GM19238 (cell line): ENCODE data around the gene EEF1AKMT2.
A peak's percentile ranks its signal among the peaks of the same experiment; 100 is the strongest.
"Not testable (repeated sequence)": the region's sequence is repeated elsewhere in the genome, so short reads cannot be mapped to it uniquely, and the experiment has no call there.

Experiments
- DNase-seq: peaks from one replicate; pipeline ENCODE4 v3.0.0; 2011; ENCODE audit warnings: low spot score; ENCODE audit not compliant: insufficient read length

EEF1AKMT2 gene

DNA sequence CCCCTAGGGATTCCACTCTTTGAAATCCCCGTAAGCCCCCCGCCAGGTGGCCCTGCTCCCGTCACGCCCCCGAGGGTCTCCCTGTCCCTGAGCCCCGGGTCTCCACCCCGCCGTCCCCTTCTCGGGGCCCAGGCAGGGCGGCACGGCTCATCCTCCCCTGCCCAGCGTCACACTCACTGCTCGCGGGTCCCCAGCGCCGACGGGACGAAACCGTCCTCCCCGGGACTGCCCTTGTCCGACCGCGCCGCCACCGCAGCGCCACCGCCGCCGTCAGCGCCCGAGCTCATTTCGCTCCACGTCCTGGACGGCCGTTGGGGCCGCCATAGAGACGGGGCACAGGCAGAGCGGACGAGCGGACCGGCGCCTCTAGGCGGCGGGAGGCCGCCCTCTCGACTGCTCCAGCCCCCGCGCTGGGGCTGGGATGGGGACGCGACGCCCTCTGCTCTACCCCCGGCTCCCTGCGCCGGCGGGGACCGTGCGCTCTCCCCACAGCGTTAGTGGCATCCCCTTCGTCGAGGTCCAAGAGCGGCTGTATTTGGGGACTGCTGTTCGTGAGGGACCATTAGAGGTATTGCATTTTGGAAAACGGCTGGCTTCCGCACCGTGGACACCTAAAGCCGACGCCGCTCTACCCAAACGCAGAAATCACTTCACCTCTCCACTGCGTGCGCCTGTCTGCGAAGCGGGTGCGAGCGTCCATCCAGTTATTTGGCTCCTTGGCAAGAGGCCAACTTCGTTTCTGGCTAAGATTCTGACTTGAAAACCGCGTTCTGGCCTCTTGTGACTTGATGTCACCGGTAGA, at the start of gene EEF1AKMT2:
Gene EEF1AKMT2 (minus strand): TSS at position 341 of the 802 bp plus-strand sequence. CDS start 54 bp downstream, at position 287.
- peak; percentile 84 for DNase-seq

DNA sequence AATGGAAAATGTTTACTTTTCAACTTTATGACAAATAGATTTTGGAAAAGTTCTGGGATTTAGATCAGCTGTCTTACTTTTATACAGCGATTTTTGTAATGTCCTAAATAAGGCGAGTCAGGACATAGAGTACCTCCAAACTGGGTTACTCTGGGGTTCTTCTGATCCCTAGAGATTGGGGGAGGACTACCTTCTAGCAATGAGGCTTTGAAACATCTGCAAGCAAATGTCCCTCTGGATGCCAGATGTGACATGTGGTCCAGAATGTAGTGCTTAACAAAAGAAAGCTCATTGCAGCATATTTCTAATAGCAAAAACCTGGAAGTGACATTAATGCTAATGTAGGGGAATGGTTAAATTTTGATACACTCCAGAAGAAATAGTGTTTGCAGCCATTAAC, 46.0 kb upstream of the EEF1AKMT2 start:
- DNase-seq = no peak

- DNase-seq = no peak
Observed at GRCh38 chr10:124831116-124831515, 39.4 kb upstream of the EEF1AKMT2 start.

DNA sequence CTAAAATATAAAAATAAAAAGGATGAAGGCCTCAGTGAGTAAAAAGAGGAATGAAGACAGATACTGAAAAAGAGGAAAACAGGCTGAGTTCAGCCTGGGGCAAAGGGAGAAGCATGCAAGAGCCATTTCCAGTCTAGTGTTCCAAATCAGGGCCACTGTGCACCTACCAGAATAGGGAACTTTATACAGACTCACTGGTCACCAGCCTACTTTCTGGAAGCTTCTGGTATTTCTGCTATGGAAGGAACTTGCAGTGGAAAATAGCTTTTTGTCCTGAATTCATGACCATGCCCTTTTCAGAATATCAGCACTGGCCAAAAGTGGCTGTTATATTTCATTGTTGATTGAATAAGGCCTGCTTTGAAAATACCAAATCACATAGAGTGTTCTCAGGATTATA, 38.8 kb upstream of the EEF1AKMT2 start:
- DNase-seq = no peak

- DNase-seq = no peak
Observed at GRCh38 chr10:124829447-124830115, 37.9 kb upstream of the EEF1AKMT2 start.

- no peak for DNase-seq
Observed at GRCh38 chr10:124827474-124827873, 35.8 kb upstream of the EEF1AKMT2 start.

DNA sequence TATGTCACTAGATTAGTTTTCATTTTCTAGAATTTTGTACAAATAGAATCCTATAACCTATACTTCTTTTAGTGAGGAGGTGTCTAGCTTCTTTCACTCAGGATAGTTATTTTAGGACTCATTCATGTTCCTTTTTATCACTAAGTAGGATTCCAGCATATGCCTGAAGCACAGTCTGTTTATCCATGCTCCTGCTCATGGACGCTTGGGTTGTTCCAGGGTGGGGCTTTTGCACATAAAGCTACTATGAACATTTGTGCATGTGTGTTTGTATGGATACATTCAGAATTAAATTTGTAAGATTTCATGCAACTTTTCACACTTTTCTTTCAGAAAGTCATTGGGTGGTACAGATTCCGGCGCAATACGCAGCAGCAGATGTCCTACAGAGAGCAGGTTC, 34.6 kb upstream of the EEF1AKMT2 start:
- no peak for DNase-seq

DNA sequence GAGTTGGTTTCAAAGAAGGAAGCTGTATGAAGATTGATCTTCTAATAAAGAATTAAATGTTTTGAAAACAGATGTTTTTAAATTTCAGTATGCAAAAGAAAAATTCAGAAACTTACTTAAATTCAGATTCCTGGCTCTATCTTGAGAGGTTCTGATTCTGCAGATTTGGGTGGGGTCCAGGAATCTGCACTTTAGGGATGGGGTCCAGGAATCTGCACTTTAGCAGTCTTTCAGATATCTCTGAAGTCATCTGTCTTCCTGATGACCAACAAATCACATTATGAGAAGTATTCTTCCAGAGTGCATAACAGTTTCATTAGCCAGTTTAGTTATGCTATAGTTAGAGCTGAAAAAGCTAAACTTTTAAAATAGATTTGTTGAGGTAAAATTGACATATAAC, 34.0 kb upstream of the EEF1AKMT2 start:
- DNase-seq = no peak

DNA sequence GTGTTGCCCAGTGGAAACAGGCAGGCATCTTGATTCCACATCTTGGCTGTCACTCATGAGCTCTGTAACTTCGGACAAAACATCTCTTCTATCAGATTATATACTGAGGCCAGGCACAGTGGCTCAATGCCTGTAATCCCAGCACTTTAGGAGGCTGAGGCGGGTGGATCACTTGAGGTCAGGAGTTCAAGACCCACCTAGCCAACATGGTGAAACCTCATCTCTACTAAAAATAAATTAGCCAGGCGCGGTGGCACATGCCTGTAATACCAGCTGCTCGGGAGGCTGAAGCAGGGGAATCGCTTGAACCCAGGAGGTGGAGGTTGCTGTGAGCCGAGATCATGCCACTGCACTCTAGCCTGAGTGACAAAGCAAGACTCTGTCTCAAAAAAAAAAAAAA, 33.2 kb upstream of the EEF1AKMT2 start:
- DNase-seq = not testable (repeated sequence)

GRCh38 chr10:124824507-124824906, 32.8 kb upstream of the EEF1AKMT2 start:
- no peak for DNase-seq

DNA sequence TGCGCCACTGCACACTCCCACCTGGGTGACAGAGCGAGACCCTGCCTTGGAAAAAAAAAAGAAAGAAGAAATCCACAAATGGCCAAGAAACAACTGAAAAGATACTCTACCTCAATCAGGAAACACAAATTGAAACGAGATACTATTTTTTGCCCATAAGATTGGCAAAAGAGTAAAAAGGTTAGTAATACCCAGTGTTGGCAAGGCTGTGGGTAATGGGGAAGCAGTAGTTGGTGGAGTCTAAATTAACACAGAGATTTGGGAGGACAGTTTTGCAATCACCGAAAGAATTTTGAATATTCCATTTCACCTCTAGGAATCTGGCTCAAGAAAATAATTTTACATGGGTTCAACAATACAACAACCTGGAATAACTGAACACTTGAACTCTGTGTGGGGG, 29.8 kb upstream of the EEF1AKMT2 start:
- DNase-seq = no peak

- no peak for DNase-seq
Observed at GRCh38 chr10:124820121-124820520, 28.4 kb upstream of the EEF1AKMT2 start.

DNA sequence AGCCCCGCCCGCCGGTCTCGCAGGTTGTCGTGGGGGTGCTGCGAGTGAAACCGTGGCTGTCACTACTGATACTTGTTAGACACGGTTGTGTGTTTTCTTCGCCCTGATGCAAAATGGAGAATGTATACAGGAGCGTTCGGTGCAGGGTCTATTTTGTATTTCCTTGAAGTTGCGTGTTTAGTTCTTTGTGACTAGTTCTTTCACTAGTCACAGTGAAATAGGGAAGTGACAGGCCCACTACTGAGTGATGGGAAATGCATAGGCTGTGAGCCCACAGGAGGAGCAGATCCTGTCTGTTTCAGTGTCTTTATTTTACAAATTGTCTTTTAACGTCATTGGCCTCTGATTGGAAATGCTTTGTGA, 10.6 kb upstream of the EEF1AKMT2 start:
- DNase-seq = peak; percentile 3

DNA sequence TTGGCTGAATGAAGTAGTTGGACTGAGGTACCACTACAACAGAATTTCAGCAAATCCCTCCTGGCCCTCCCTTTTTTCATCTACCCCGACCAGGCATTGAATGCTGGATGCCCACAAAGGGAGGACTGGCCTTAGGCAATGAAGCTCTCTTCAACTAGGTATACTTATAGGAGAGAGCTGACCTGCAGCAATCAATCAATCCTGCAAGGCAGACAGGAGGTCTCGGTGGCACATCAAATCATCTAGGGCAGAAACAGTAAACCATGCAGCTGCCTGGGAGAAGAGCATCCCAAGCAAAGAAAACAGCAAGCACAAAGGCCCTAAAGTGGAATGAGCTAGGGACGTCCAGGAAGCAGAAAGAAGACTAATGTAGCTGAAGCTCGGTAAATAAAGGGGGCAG, 7.5 kb upstream of the EEF1AKMT2 start:
- DNase-seq = no peak

DNA sequence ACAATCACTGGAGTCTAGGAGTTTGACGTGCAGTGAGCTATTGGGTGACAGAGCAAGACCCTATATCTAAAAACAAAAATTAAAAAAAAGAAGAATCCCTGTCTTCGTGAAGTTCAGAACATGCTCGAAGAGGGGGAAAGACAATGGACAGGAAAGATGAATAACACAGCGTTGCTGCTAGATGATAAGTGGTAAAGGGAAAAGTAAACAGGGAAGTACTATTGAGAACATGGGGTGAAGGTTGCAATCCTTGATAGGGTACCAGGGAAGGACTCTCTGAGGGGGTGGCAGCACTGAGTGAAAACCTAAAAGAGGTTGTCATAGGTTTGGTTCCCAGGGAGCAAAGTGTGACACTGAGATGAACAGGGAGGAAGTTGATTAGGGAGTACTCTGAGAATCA, 7.1 kb upstream of the EEF1AKMT2 start:
- DNase-seq = no peak

GRCh38 chr10:124798364-124798763, 6.7 kb upstream of the EEF1AKMT2 start:
- DNase-seq = no peak

DNA sequence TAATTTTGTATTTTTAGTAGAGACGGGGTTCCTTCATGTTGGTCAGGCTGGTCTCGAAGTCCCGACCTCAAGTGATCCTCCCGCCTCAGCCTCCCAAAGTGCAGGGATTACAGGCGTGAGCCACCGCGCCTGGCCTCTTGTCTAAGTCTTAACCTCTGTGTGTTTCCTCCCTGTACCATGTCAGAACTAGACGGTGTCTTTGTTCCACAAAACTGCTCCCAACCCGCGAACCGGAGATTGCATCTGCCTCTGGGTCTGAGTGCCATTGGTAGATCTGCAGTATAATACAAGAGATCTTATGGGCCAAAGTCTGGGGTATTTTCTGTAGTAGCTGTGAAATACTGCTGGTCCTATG, 1.3 kb upstream of the EEF1AKMT2 start:
- DNase-seq = no peak

GRCh38 chr10:124782900-124783299, 8.8 kb downstream of the EEF1AKMT2 start:
- not testable (repeated sequence) for DNase-seq

- DNase-seq = no peak
Observed at GRCh38 chr10:124768791-124769190, 22.9 kb downstream of the EEF1AKMT2 start.

- DNase-seq = no peak
Observed at GRCh38 chr10:124765256-124765655, 26.4 kb downstream of the EEF1AKMT2 start.

DNA sequence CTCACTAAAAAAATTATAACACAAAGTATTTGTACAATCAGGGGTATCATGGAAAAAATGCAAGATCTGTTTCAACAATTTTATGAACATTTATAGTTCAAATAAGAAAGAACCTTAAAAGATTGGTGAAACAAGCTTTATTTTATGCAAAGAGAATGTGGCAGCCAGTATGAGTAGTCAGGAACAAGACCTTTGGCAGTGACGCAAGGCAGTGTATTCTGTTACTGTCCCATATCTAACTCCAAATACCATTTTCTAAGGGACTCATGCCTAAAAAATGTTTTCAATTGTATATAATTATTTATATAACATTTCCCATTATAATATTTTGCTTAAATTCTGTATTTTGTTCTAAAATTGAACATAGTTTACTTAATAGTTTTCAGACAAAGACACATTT, 28.4 kb downstream of the EEF1AKMT2 start:
- DNase-seq = no peak

DNA sequence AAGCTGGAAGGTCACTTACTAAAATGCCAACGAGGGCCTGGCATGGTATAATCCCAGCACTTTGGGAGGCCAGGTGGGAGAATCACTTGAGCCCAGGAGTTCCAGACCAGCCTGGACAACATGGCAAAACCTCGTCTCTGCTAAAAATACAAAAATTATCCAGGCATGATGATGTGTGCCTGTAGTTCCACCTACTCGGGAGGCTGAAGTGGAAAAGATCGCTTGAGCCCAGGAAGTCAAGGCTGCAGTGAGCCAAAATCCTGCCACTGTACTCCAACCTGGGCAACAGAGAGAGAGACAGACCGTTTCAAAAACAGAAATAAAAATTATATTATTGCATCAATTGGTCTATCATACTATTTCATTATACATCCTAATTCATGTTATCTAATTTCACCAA, 29.4 kb downstream of the EEF1AKMT2 start:
- DNase-seq = no peak
